Brain pericyte (primary cell): Measurements from ENCODE around the gene ZNF492.

Source experiments
- DNase-seq: peaks from one replicate; pipeline ENCODE4 v3.0.0-alpha.2; 2012; ENCODE audit warnings: low read depth, low spot score

Gene ZNF492

DNA sequence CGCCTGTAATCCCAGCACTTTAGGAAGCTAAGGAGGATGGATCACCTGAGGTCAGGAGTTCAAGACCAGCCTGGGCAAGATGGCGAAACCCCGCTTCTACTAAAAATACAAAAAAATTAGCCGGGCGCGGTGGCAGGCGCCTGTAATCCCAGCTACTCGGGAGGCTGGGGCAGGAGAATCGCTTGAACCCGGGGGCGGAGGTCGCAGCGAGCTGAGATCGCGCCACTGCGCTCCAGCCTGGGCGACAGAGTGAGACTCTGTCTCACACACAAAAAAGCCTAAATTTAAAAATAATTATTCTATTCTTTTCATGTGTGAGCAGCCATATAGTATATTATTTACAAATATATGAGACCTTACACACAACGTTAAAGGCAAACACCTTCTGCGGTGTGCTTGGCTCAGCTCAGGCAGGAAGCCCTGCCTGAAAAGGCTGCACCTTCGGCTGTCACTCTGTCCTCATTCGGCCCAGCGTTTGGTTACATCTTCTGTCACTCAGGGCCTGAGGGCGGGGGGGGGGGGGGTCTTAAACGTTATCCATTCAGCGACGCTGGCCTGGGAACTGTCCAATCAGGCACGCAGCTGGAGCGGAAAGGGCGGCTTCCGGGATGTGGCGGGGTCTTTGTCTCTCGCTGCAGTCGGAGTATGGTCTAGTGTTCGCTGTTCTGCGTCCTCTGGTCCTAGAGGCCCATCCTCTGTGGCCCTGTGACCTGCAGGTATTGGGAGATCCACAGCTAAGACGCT, at the start of gene ZNF492:
Gene ZNF492 (plus strand): TSS at position 619 of the 744 bp plus-strand sequence. CDS start 19,076 bp downstream, outside the sequence.
- peak; percentile 58 for DNase-seq

DNA sequence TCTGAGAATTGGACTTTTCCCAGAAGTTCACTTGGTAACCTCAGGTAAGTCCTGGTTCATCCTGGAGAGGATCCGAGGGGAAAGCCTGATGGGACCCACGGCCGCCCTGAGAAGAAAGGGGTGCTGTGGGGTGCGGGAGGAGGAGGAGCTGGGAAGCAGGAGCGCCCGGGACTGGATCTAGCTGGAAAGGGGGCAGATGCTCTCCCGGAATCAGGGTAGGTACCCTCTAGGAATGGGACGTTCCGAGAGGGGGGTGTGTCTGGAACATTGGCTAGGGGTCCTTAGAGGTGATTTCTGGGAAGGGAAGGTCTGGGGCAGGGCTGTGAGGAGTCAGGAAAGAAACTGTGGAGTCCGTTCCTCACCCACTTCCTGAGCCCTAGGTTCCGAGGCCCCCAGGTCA, 38.7 kb upstream of the ZNF492 start:
- no peak for DNase-seq

DNA sequence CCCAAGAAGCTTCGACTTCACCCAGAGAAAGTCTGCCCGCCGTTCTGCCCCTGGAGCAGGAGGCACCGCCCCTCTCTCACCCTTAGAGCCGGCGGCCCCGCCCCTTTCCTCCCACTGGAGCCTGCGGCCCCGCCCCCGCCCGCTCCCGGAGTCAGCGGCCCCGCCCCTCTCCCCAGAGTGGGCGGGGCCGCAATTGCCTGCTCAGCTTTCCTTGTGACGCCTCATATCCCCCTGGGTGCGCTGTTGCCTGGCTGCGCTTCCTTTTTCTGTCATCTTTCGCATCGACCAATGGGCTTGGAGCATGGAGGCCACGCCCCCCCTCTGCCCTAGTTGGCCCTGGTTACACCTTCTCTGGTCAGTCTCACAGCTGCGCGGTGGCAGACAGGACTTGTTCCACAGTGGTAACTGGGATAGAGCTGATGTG, 38.2 kb upstream of the ZNF492 start:
- DNase-seq = no peak

- DNase-seq = no peak
Observed at GRCh38 chr19:22600690-22601648, 33.2 kb upstream of the ZNF492 start.

DNA sequence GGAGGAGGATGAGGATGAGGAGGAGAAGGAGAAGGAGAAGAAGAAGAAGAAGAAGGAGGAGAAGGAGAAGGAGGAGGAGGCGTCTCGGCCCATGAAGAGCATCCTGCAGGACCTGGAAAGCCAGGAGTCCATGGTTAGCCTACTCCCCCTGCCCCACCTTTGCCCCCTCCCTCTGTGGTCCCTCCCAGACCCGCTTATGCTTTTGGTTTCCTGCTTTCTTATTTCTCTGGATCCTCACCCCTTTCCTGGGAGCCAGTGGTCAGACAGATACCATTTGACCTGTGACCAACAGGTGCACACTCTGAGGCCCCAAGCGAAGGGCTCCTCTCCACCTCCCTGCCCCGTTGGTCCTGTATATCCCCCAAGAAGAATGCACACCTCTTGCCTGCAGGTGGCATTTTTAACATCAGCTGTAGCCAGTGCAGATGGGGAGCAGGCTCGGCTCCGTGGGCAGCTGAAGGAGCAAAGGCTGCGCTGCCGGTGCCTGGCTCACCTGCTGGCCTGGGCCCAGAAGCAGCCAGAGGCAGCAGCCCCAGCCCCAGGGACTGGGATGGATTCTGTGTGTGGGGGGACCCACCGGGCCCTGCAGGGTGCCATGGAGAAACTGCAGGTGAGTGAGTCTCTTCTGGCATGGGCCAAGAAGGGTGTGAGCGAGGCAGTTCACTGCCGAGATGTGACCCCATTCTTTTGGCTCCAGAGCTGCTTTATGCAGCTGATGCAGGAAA, 32.1 kb upstream of the ZNF492 start:
- no peak for DNase-seq

DNA sequence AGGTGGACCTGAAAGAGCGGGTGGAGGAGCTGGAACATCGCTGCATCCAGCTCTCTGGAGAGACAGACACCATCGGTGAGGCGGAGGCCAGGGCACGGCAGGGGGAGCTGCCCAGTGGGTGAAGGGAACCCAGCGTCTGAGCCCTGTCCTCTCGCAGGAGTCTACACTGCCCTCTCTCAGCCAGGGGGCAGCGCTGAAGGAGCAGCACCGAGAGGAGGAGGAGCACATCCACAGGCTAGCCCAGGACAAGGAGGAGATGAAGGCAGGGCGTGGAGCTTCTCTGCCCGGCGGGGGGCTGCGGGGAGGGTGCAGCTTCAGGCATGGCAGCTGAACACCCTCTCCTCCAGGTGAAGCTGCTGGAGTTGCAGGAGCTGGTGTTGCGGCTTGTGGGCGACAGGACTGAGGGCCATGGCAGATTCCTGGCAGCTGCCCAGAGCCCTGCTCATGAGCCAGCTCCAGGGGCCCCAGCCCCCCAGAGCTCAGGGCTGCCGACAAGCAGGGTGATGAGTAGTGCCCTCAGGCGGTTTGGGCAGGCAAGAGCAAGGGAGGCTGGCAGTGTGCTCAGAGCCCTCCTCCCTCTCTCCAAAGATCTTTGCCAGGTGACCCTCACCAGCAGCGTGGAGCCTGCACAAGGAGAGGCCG, 31.4 kb upstream of the ZNF492 start:
- DNase-seq = no peak

DNA sequence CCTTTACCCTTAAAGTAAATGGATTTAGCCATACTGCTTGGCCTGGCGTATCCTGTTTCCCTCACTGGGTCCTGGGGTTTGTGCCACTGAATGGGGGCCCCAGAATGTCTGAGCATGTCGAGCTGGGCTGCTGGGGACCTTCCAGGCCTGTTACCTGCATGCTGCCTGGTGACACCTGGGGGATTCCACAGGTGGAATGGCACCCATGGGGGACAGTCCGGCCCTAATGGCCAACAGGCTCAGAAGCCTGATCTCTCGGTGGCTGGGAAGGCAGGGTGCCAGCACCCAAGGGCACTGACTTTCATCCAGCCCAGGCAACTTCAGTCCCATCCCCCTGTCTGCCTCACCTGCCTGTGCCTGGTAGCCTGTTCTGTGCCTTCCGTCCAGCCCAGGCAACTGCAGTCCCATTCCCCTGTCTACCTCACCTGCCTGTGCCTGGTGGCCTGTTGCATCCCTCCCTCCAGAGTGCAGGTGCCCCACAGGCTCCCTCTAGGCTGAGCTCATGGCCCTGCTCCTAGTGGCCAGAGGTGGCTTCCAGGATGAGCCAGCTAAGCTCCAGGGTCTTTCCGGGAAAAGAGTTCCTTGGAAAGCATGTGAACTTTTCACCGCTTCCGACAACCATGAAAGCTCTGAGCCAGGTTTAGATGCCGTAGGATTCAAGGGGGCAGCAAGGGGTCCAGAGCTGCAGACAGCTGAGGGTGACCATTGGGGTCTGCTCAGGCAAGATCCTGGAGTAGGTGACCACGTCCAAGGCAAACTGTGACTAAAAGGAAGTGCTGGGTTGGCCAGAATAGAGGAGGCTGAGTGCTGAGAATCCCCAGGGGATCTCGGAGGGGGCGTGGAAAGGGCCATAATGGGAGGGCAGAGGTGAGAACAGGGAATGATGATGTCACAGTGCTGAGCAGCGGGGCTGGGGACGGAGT, 30.3 kb upstream of the ZNF492 start:
- no peak for DNase-seq

DNA sequence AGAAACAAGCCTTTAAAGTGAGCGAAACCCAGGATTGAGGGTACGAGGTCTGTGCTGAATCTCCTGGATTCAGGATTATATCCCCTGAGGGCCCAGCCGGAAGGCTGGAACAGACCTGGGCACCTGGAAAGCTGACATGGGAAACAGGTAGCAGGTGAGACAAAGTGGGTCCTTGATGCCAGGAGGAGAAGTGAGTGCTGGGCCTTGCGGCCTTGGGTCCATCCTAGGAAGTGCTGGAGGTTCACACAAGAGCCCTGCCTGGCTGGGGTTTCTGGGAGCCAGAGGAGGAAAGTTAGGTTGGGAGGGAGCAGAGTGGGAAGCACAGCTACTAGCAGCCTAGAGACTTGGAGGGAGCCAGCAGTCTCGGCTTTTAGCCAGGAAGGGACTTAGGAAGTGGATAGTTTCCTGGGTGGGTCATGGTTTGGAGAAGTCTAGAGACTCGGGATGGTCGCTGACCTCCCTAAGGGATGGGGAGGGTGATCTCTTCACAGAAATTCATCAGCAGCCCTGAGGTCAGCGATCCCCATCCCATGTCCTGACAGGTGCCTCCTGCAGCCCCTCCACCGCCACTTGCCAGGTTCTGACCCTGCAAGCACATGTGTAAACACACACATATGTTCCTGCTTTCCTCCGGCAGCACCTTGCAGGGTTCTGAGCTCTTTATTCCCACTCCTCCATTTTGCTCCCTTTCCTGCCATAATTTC, 29.4 kb upstream of the ZNF492 start:
- DNase-seq = no peak

GRCh38 chr19:22605275-22606211, 28.6 kb upstream of the ZNF492 start:
- no peak for DNase-seq

DNA sequence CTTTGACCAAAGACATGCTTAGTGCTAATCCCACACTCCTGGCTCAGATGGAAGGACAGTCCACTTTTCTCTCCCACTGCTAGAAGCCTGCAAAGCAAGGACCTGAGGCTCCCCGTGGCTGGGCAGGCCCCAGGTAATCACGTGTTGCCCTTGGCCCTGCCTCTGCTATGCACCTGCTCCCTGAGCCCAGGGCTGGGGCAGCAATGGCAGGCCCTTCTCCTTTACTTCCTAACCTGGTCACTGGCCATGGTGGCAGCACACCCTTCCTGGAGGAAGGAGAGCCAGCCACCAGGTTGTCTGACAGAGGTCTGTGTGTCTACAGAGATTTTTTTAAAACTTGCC, 27.9 kb upstream of the ZNF492 start:
- no peak for DNase-seq

GRCh38 chr19:22606954-22607652, 27.0 kb upstream of the ZNF492 start:
- no peak for DNase-seq

DNA sequence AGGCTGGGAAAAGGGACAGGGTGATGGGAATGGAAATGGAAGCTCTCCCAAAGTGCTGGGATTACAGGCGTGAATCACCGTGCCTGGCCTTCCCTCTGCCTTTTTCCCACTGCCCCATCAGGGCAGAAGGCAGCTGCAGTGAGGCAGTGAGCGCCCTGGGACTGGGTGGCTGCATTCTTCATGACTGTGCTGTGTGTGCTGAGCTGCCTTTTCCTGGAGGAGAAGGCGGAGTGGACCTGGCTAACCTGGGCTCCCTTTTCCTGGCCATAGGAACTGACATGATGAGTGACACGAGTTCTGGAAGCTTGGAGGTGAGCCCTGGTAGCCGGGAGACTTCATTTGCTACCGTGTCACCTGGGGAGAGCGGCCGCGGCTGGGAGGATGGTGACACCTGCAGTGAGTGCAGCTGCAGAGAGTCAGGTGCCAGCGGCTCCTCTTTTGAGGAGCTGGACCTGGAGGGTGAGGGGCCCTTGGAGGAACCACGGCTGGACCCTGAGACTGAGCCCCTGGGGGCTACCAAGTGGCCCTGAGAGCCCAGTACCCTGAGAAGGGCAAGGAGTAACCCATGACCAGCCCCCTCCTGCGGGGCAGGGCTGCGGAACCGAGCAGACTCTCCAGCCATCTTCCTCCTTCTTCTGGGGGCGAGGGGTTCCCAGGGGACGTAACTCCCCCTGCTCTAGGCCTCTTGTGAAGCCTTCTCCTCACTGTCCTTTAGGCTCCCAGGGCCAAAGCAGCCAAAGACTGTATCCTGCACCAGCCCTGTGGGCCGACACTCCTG, 26.3 kb upstream of the ZNF492 start:
- no peak for DNase-seq

- no peak for DNase-seq
Observed at GRCh38 chr19:22608441-22608840, 25.7 kb upstream of the ZNF492 start.

- DNase-seq = no peak
Observed at GRCh38 chr19:22609630-22610029, 24.5 kb upstream of the ZNF492 start.

DNA sequence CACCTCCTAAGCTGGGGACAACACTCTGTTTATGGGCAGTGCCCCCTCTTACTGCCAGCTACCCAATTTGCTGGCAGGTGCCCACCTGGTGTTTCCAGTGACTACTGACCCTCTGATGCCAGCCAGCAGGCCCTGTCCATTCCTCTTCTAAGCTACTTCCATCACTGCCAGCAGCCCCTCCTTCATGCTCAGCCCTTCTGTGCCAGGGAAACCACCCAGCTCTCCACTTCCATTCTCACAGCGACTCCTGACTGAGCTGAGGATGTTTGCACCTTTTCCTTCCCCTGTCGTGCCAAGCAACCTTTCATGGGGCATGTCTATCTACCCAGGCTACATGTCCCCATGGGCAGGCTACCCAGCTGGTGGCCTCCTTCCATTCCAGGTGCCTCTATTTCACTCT, 24.0 kb upstream of the ZNF492 start:
- peak; percentile 2 for DNase-seq

GRCh38 chr19:22612316-22612715, 21.8 kb upstream of the ZNF492 start:
- no peak for DNase-seq

DNA sequence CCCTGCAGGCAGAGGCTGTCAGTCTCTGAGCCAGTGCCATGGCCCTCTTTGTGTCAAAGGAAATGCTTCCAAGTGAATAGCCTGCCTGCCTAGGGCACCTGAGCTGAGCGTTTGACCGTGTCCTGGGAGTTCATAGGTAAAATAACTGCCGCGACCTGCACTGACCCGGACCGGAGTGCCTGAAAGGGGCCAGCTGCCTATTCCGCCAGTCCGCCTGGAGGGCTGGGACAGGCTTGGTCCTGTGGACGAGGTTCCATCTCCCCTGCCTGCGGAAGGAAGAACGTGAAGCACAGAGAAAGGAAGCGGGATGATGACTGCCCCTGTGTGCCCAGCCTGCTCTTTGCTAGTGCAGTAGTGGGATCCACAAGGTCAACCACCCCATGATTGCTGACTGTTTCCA, 17.5 kb upstream of the ZNF492 start:
- DNase-seq = no peak
